ENCODE data around the gene GADL1. TPM values are rescaled to one million over a fixed set of nuclear protein-coding genes. Genes with fewer than 3 reads are reported as not detected.
A peak's percentile ranks its signal among the peaks of the same experiment; 100 is the strongest.

GADL1 gene
- total and polyA plus RNA-seq, 4 donors, result 0.01 to 2.4 (median 0.05) TPM

DNA sequence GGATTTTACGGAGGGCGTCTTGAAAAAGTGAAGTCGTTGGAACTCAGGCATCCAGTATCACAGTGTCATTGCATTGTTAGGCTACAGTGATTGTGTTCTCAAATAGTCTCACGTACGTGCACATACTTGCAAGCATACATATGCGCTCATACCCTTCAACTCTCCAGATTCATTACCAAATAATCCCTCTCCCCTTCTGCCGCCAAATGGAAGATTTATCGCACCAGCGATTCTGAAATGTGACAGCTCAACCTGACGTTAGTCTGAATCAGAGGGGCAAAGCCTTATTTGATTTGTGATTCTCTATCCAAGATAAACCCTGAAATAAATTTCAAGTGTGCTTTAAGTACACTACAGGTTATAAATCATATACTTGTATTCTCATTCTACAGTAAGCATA, 119.4 kb downstream of the GADL1 start:
- DNase-seq, result peak in 1 of 3 donors; percentile 23
- WGBS, 2 donors, result 66 to 74% methylated on average over 10 of the region's 10 CpGs
- Histone ChIP-seq H3K27me3 (ENCODE audit: control insufficient read depth in 3 of 3, insufficient read depth in 3 of 3, low read length in 2 of 3) (no peaks in the 10 kb centered on the region), H3K9me3 (ENCODE audit: control insufficient read depth in 4 of 4, insufficient read depth in 3 of 4, low read length in 3 of 4) (no peaks in the 10 kb centered on the region), H3K4me3 (no peak overlapping the region), H3K36me3 (ENCODE audit: control insufficient read depth in 4 of 4, insufficient read depth in 4 of 4, low read length in 4 of 4) (no peaks in the 10 kb centered on the region), H3K9ac (ENCODE audit: insufficient read depth in 1 of 2, low read length in 2 of 2) (no peak overlapping the region), H3K4me1 (ENCODE audit: control insufficient read depth in 5 of 5, insufficient read depth in 5 of 5, low read length in 5 of 5) (peaks cover 0 to 19% (median 0%) of the 10 kb centered on the region in 5 donors), H3K27ac (ENCODE audit: low read depth in 1 of 2, low read length in 1 of 2) (no peak overlapping the region)
- no peak for ATAC-seq (ENCODE audit: insufficient read depth, low FRiP score)
- TF ChIP-seq, protein P1, sequence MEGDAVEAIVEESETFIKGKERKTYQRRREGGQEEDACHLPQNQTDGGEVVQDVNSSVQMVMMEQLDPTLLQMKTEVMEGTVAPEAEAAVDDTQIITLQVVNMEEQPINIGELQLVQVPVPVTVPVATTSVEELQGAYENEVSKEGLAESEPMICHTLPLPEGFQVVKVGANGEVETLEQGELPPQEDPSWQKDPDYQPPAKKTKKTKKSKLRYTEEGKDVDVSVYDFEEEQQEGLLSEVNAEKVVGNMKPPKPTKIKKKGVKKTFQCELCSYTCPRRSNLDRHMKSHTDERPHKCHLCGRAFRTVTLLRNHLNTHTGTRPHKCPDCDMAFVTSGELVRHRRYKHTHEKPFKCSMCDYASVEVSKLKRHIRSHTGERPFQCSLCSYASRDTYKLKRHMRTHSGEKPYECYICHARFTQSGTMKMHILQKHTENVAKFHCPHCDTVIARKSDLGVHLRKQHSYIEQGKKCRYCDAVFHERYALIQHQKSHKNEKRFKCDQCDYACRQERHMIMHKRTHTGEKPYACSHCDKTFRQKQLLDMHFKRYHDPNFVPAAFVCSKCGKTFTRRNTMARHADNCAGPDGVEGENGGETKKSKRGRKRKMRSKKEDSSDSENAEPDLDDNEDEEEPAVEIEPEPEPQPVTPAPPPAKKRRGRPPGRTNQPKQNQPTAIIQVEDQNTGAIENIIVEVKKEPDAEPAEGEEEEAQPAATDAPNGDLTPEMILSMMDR (IDR thresholded peaks at IDR 0.05; ENCODE audit: control extremely low read depth, extremely low read depth), result no peak

DNA sequence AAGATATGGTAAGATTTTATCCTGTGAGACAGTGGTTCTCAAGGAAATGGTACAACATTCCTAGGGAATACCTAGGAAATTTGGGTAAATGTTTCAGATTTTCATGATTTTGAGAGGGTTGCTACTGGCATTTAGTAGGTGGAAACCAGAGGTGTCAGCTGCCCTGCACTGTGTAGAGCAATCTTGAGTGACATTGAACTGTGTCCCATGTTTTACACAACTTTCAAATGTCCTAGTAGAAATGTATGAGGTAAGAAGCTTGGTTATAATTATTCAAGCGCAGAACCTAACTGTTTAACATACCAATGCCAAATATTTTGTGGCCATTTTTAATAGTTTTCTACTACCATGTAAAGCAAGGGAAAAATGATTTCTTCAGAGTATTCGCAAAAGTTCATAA, 120.4 kb downstream of the GADL1 start:
- ATAC-seq (ENCODE audit: insufficient read depth, low FRiP score) (no peak), DNase-seq (no peak)
- Histone ChIP-seq H3K9me3 (ENCODE audit: control insufficient read depth in 4 of 4, insufficient read depth in 3 of 4, low read length in 3 of 4) (no peaks in the 10 kb centered on the region), H3K36me3 (ENCODE audit: control insufficient read depth in 4 of 4, insufficient read depth in 4 of 4, low read length in 4 of 4) (no peaks in the 10 kb centered on the region), H3K9ac (ENCODE audit: insufficient read depth in 1 of 2, low read length in 2 of 2) (no peak overlapping the region), H3K27ac (ENCODE audit: low read depth in 1 of 2, low read length in 1 of 2) (no peak overlapping the region), H3K27me3 (ENCODE audit: control insufficient read depth in 3 of 3, insufficient read depth in 3 of 3, low read length in 2 of 3) (no peaks in the 10 kb centered on the region), H3K4me1 (ENCODE audit: control insufficient read depth in 5 of 5, insufficient read depth in 5 of 5, low read length in 5 of 5) (peaks cover 0 to 19% (median under 1%) of the 10 kb centered on the region in 5 donors), H3K4me3 (no peak overlapping the region)
- WGBS, 2 donors, result 96 to 100% methylated on average over 2 of the region's 2 CpGs
- TF ChIP-seq, protein P1 (IDR thresholded peaks at IDR 0.05; ENCODE audit: control extremely low read depth, extremely low read depth), result no peak

DNA sequence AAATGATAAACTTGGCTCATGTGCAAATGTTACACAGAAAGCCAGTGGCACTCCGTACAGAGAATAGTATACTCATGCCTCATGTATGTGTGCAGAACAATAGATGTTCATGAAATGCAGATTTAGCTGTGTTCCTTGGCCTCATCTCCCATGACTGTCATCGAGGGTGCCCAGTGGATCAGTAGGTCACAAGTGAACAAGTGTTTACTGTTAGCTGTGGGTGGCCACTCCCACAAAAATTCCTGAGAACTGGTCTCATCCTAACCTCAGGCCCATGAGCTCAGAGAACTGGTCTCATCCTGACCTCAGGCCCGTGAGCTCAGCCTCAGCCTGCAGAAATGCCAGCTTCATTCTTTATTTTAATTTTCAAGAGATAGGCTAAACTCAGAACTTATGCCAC, 124.1 kb downstream of the GADL1 start:
- DNase-seq, result peak in 1 of 3 donors; percentile 12
- WGBS, 2 donors, result 63 to 84% methylated on average over 3 of the region's 3 CpGs
- Histone ChIP-seq H3K4me3 (no peak overlapping the region), H3K36me3 (ENCODE audit: control insufficient read depth in 4 of 4, insufficient read depth in 4 of 4, low read length in 4 of 4) (no peaks in the 10 kb centered on the region), H3K9me3 (ENCODE audit: control insufficient read depth in 4 of 4, insufficient read depth in 3 of 4, low read length in 3 of 4) (no peaks in the 10 kb centered on the region), H3K27ac (ENCODE audit: low read depth in 1 of 2, low read length in 1 of 2) (no peak overlapping the region), H3K27me3 (ENCODE audit: control insufficient read depth in 3 of 3, insufficient read depth in 3 of 3, low read length in 2 of 3) (no peaks in the 10 kb centered on the region), H3K4me1 (ENCODE audit: control insufficient read depth in 5 of 5, insufficient read depth in 5 of 5, low read length in 5 of 5) (peaks cover 0 to 17% (median 5%) of the 10 kb centered on the region in 5 donors), H3K9ac (ENCODE audit: insufficient read depth in 1 of 2, low read length in 2 of 2) (no peak overlapping the region)
- TF ChIP-seq, protein P1 (IDR thresholded peaks at IDR 0.05; ENCODE audit: control extremely low read depth, extremely low read depth), result no peak
- peak; percentile 68 for ATAC-seq (ENCODE audit: insufficient read depth, low FRiP score)

Data from lung (tissue), 12 donors.